ENCODE results near the gene UNC119B. TPM values are rescaled to one million over a fixed set of nuclear protein-coding genes. Genes with fewer than 3 reads are reported as not detected.

The UNC119B gene
- total RNA-seq, 4 donors from 2014 or later = 5.0 to 20.3 (median 13.9) TPM

- intact Hi-C loops (cut with DNase I; ENCODE audit: low total_unique reads) = no loop called here
- TF ChIP-seq CTCF (IDR thresholded peaks at IDR 0.05) = no peak
- TF ChIP-seq POLR2A (IDR thresholded peaks at IDR 0.05) = no peak
- DNase-seq (ENCODE audit: low spot score in 2 of 2) = no peak
- H3K4me3 ChIP-seq (ENCODE audit: low read depth, poor library complexity, severe bottlenecking) = no peak overlapping the region
- WGBS, 2 donors = 71 to 76% methylated on average over 5 of the region's 5 CpGs
Observed at GRCh38 chr12:120749256-120749655, 39.0 kb downstream of the UNC119B start.

- no peak for DNase-seq (ENCODE audit: low spot score in 2 of 2)
- TF ChIP-seq POLR2A (IDR thresholded peaks at IDR 0.05) (no peak), CTCF (IDR thresholded peaks at IDR 0.05) (no peak)
- intact Hi-C loops (cut with DNase I; ENCODE audit: low total_unique reads) = no loop called here
- 95 to 97% methylated on average over 5 of the region's 5 CpGs for WGBS, 2 donors
- no peak overlapping the region for H3K4me3 ChIP-seq (ENCODE audit: low read depth, poor library complexity, severe bottlenecking)
Observed at GRCh38 chr12:120750806-120751205, 40.5 kb downstream of the UNC119B start.

- intact Hi-C loops (cut with DNase I; ENCODE audit: low total_unique reads) = no loop called here
- no peak for TF ChIP-seq POLR2A (IDR thresholded peaks at IDR 0.05)
- no peak for TF ChIP-seq CTCF (IDR thresholded peaks at IDR 0.05)
- DNase-seq (ENCODE audit: low spot score in 2 of 2) = no peak
Observed at GRCh38 chr12:120751389-120751788, 41.1 kb downstream of the UNC119B start.

GRCh38 chr12:120754792-120755191 lies 44.5 kb downstream of the UNC119B start:
- intact Hi-C loops (cut with DNase I; ENCODE audit: low total_unique reads) = no loop called here
- no peak overlapping the region for H3K4me3 ChIP-seq (ENCODE audit: low read depth, poor library complexity, severe bottlenecking)
- peak in 1 of 2 donors; percentile 17 for DNase-seq (ENCODE audit: low spot score in 2 of 2)
- TF ChIP-seq CTCF (IDR thresholded peaks at IDR 0.05) = no peak
- TF ChIP-seq POLR2A (IDR thresholded peaks at IDR 0.05) = no peak

More at GRCh38 chr12:120751389-120751788, 41.1 kb downstream of the UNC119B start:
- 95 to 98% methylated on average over 9 of the region's 9 CpGs for WGBS, 2 donors
- no peak overlapping the region for H3K4me3 ChIP-seq (ENCODE audit: low read depth, poor library complexity, severe bottlenecking)

GRCh38 chr12:120755269-120755668 lies 45.0 kb downstream of the UNC119B start:
- TF ChIP-seq CTCF (IDR thresholded peaks at IDR 0.05) (no peak), POLR2A (IDR thresholded peaks at IDR 0.05) (no peak)
- intact Hi-C loops (cut with DNase I; ENCODE audit: low total_unique reads) = no loop called here
- H3K4me3 ChIP-seq (ENCODE audit: low read depth, poor library complexity, severe bottlenecking) = no peak overlapping the region
- no peak for DNase-seq (ENCODE audit: low spot score in 2 of 2)

- intact Hi-C loops (cut with DNase I; ENCODE audit: low total_unique reads) = no loop called here
- peak in 1 of 2 donors; percentile 15 for DNase-seq (ENCODE audit: low spot score in 2 of 2)
- TF ChIP-seq POLR2A (IDR thresholded peaks at IDR 0.05) (no peak), CTCF (IDR thresholded peaks at IDR 0.05) (no peak)
- no peak overlapping the region for H3K4me3 ChIP-seq (ENCODE audit: low read depth, poor library complexity, severe bottlenecking)
- WGBS, 2 donors = 64 to 73% methylated on average over 4 of the region's 4 CpGs
Observed at GRCh38 chr12:120757226-120757742, 47.0 kb downstream of the UNC119B start.
